HepG2 (cell line): ENCODE results near the gene OSBP. TPM values are rescaled to one million over a fixed set of nuclear protein-coding genes. Genes with fewer than 3 reads are reported as not detected.

Experiments
- ERF ChIP-seq: IDR thresholded peaks from 2 replicates; pipeline ENCODE4 v1.6.1; 2018; ENCODE audit warnings: missing biosample characterization, missing genetic modification reagents
- FOXO1 ChIP-seq: sonication (generic); formaldehyde crosslinking; IDR thresholded peaks from 2 replicates; pipeline ENCODE4 v1.4.0; 2020; ENCODE audit warnings: missing genetic modification reagents
- KLF16 ChIP-seq, 2 experiments: sonication (generic) in 1 of 2; formaldehyde crosslinking in 1 of 2; IDR thresholded peaks; 2 replicates each; pipeline versions ENCODE4 v1.6.1 to v1.8.0; 2016 to 2023; ENCODE audit warnings: missing genetic modification reagents in 2 of 2, missing compliant biosample characterization in 1 of 2
- MYC ChIP-seq: sonication (generic); formaldehyde crosslinking; IDR thresholded peaks from 2 replicates; pipeline ENCODE4 v1.9.0; 2021; ENCODE audit warnings: missing genetic modification reagents, borderline replicate concordance
- NFE2L2 ChIP-seq: fragments of 150-350 bp; IDR thresholded peaks from 2 replicates; pipeline ENCODE4 v1.6.1; 2014; ENCODE audit warnings: low read length
- NFKBIZ ChIP-seq: IDR thresholded peaks from 2 replicates; pipeline ENCODE4 v1.6.1; 2018; ENCODE audit warnings: missing genetic modification reagents, missing compliant biosample characterization
- PHF21A ChIP-seq: sonication (generic); formaldehyde crosslinking; IDR thresholded peaks from 2 replicates; pipeline ENCODE4 v1.5.0; 2020; ENCODE audit warnings: mild to moderate bottlenecking, missing genetic modification reagents
- SIN3A ChIP-seq: IDR thresholded peaks from 2 replicates; pipeline ENCODE4 v1.6.1; 2011; ENCODE audit warnings: low read depth, mild to moderate bottlenecking, control low read depth, low read length, borderline replicate concordance
- ZSCAN31 ChIP-seq: sonication (generic); formaldehyde crosslinking; IDR thresholded peaks from 2 replicates; pipeline ENCODE4 v1.5.0; 2020; ENCODE audit warnings: low read depth, mild to moderate bottlenecking, missing genetic modification reagents
- polyA plus RNA-seq, 8 experiments: library from polyadenylated mRNA; depleted of rRNA in 3 of 8; stranded (reverse) in 7 of 8; unstranded in 1 of 8; fragments of >200 nt; fragmentation: Illumina TruSeq in 4 of 8; extraction: Trizol in 4 of 8; gene quantifications; 2 replicates each; pipeline versions ENCODE4 v1.2.1 to v1.2.3, GENCODE V29; 2011 to 2016; ENCODE audit warnings: low read depth in 4 of 8, missing spikeins in 1 of 8, mixed read lengths in 1 of 8; ENCODE audit not compliant: insufficient read depth in 1 of 8
- total RNA-seq, 5 experiments: library from RNA; depleted of rRNA; stranded (reverse); fragments of >200 nt; fragmentation: Illumina TruSeq; extraction: Trizol; gene quantifications; 2 replicates each; pipeline ENCODE4 v1.2.3, GENCODE V29; 2016; ENCODE audit warnings: low read depth in 1 of 5
- TF ChIP-seq, protein P1 (sequence below): IDR thresholded peaks from 2 replicates; pipeline ENCODE4 v1.6.1; 2012; ENCODE audit warnings: low read length, improper control_type of control experiment
- TF ChIP-seq, protein P2 (sequence below): sonication (generic); formaldehyde crosslinking; IDR thresholded peaks from 2 replicates; pipeline ENCODE4 v1.8.1; 2023; ENCODE audit warnings: missing genetic modification reagents, inconsistent platforms, borderline replicate concordance
- TF ChIP-seq, protein P3 (sequence below): sonication (generic); formaldehyde crosslinking; IDR thresholded peaks from 2 replicates; pipeline ENCODE4 v1.4.0; 2020; ENCODE audit warnings: missing genetic modification reagents
- TF ChIP-seq, protein P4 (sequence below): sonication (generic); formaldehyde crosslinking; IDR thresholded peaks from 2 replicates; pipeline ENCODE4 v1.8.0; 2022; ENCODE audit warnings: missing genetic modification reagents, mild to moderate bottlenecking, inconsistent platforms, borderline replicate concordance
- TF ChIP-seq, protein P5 (sequence below): sonication (generic); formaldehyde crosslinking; IDR thresholded peaks from 2 replicates; pipeline ENCODE4 v1.5.1; 2020; ENCODE audit warnings: mild to moderate bottlenecking, moderate library complexity, missing genetic modification reagents
- TF ChIP-seq, protein P6 (sequence below): sonication (generic); formaldehyde crosslinking; IDR thresholded peaks from 2 replicates; pipeline ENCODE4 v1.4.0; 2020; ENCODE audit warnings: missing genetic modification reagents, borderline replicate concordance

Gene OSBP
- total and polyA plus RNA-seq, 2 of the 13 experiments (the other 11 are each of a cell fraction or from before 2014, with no cell fraction given) = 12.1 to 13.5 TPM

DNA sequence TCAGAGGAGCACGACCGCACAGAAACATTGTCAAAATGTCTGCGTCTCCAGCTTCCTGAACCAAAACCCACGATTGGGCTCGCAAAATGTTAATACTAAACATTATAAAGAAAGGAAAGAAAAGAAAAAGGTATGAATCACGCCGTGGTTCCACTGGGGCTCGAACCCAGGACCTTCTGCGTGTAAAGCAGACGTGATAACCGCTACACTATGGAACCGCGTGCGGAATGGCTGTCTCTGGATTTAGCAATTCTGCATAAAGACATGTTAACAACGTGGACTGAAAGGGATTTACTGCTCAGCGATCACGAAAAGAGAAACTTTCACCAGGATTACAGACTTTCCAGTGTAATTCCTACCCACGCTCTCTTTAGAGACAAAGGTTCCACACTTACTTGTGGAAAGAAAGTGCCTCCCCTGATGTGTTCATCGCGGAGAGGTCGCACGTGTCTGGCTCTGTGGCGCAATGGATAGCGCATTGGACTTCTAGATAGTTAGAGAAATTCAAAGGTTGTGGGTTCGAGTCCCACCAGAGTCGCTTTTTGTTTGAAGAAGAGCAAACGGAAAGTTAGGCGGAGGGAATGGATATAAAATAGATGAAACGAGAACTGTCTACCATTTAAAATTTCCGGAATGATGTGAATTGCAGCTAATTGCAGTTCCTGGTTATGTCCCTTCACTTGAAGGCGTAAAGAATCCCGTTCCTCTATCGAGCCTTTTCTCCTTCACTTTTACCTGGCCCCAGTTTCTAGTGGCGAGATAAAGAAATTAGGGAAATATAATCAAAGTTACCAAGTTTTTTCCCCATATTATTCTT is 64.5 kb downstream of the OSBP start (continued):
- TF ChIP-seq, protein P1, sequence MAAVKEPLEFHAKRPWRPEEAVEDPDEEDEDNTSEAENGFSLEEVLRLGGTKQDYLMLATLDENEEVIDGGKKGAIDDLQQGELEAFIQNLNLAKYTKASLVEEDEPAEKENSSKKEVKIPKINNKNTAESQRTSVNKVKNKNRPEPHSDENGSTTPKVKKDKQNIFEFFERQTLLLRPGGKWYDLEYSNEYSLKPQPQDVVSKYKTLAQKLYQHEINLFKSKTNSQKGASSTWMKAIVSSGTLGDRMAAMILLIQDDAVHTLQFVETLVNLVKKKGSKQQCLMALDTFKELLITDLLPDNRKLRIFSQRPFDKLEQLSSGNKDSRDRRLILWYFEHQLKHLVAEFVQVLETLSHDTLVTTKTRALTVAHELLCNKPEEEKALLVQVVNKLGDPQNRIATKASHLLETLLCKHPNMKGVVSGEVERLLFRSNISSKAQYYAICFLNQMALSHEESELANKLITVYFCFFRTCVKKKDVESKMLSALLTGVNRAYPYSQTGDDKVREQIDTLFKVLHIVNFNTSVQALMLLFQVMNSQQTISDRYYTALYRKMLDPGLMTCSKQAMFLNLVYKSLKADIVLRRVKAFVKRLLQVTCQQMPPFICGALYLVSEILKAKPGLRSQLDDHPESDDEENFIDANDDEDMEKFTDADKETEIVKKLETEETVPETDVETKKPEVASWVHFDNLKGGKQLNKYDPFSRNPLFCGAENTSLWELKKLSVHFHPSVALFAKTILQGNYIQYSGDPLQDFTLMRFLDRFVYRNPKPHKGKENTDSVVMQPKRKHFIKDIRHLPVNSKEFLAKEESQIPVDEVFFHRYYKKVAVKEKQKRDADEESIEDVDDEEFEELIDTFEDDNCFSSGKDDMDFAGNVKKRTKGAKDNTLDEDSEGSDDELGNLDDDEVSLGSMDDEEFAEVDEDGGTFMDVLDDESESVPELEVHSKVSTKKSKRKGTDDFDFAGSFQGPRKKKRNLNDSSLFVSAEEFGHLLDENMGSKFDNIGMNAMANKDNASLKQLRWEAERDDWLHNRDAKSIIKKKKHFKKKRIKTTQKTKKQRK = no peak
- TF ChIP-seq PHF21A (CRISPR knock-in tag) (peak; percentile 37; the same call in 1 of the 2 replicates), ERF (CRISPR knock-in tag) (peak; percentile 42; the same call in 1 of the 2 replicates), NFE2L2 (peak; percentile 11; the same call in 1 of the 2 replicates), KLF16 (CRISPR knock-in tag; IDR thresholded peaks at IDR 0.05) (peak in 1 of 2 experiments; percentile 4; a peak in 2 of 4 replicates), MYC (CRISPR knock-in tag) (peak; percentile 87), ZSCAN31 (CRISPR knock-in tag) (peak; percentile 92), NFKBIZ (CRISPR knock-in tag) (0 out of 2 replicates have a peak, but pooled peaks have one; percentile 22), SIN3A (peak; percentile 47; the same call in 1 of the 2 replicates), FOXO1 (CRISPR knock-in tag) (no peak)
- TF ChIP-seq, protein P2, sequence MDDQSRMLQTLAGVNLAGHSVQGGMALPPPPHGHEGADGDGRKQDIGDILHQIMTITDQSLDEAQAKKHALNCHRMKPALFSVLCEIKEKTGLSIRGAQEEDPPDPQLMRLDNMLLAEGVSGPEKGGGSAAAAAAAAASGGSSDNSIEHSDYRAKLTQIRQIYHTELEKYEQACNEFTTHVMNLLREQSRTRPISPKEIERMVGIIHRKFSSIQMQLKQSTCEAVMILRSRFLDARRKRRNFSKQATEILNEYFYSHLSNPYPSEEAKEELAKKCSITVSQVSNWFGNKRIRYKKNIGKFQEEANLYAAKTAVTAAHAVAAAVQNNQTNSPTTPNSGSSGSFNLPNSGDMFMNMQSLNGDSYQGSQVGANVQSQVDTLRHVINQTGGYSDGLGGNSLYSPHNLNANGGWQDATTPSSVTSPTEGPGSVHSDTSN (CRISPR knock-in tag) = no peak
- TF ChIP-seq, protein P3, sequence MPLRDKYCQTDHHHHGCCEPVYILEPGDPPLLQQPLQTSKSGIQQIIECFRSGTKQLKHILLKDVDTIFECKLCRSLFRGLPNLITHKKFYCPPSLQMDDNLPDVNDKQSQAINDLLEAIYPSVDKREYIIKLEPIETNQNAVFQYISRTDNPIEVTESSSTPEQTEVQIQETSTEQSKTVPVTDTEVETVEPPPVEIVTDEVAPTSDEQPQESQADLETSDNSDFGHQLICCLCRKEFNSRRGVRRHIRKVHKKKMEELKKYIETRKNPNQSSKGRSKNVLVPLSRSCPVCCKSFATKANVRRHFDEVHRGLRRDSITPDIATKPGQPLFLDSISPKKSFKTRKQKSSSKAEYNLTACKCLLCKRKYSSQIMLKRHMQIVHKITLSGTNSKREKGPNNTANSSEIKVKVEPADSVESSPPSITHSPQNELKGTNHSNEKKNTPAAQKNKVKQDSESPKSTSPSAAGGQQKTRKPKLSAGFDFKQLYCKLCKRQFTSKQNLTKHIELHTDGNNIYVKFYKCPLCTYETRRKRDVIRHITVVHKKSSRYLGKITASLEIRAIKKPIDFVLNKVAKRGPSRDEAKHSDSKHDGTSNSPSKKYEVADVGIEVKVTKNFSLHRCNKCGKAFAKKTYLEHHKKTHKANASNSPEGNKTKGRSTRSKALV = no peak
- TF ChIP-seq, protein P4, sequence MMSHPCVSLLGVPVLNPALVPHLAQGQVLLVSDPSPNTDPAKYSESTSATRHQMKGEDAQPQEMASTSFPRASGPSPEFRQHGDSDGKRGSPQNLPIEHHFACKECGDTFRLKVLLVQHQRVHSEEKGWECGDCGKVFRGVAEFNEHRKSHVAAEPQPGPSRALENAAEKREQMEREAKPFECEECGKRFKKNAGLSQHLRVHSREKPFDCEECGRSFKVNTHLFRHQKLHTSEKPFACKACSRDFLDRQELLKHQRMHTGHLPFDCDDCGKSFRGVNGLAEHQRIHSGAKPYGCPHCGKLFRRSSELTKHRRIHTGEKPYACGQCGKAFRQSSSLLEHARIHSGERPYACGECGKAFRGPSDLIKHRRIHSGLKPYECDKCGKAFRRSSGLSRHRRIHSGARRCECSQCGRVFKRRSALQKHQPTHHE (CRISPR knock-in tag) = no peak
- TF ChIP-seq, protein P5, sequence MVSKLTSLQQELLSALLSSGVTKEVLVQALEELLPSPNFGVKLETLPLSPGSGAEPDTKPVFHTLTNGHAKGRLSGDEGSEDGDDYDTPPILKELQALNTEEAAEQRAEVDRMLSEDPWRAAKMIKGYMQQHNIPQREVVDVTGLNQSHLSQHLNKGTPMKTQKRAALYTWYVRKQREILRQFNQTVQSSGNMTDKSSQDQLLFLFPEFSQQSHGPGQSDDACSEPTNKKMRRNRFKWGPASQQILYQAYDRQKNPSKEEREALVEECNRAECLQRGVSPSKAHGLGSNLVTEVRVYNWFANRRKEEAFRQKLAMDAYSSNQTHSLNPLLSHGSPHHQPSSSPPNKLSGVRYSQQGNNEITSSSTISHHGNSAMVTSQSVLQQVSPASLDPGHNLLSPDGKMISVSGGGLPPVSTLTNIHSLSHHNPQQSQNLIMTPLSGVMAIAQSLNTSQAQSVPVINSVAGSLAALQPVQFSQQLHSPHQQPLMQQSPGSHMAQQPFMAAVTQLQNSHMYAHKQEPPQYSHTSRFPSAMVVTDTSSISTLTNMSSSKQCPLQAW = peak; percentile 54; the same call in 1 of the 2 replicates
- TF ChIP-seq, protein P6, sequence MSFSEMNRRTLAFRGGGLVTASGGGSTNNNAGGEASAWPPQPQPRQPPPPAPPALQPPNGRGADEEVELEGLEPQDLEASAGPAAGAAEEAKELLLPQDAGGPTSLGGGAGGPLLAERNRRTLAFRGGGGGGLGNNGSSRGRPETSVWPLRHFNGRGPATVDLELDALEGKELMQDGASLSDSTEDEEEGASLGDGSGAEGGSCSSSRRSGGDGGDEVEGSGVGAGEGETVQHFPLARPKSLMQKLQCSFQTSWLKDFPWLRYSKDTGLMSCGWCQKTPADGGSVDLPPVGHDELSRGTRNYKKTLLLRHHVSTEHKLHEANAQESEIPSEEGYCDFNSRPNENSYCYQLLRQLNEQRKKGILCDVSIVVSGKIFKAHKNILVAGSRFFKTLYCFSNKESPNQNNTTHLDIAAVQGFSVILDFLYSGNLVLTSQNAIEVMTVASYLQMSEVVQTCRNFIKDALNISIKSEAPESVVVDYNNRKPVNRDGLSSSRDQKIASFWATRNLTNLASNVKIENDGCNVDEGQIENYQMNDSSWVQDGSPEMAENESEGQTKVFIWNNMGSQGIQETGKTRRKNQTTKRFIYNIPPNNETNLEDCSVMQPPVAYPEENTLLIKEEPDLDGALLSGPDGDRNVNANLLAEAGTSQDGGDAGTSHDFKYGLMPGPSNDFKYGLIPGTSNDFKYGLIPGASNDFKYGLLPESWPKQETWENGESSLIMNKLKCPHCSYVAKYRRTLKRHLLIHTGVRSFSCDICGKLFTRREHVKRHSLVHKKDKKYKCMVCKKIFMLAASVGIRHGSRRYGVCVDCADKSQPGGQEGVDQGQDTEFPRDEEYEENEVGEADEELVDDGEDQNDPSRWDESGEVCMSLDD (CRISPR knock-in tag) = no peak
